Measurements from ENCODE around the gene SMCO4.
"Not testable (repeated sequence)": the region's sequence is repeated elsewhere in the genome, so short reads cannot be mapped to it uniquely, and the experiment has no call there.

SMCO4 gene

GRCh38 chr11:93537767-93538261 lies 5.4 kb downstream of the SMCO4 start:
- H3K4me3 ChIP-seq (ENCODE audit: low read length): no peak overlapping the region
- peak; percentile 15 for DNase-seq (ENCODE audit: low read depth)
- no peak for TF ChIP-seq CTCF (conservative IDR thresholded peaks at IDR 0.05; ENCODE audit: low read length)

- TF ChIP-seq CTCF (conservative IDR thresholded peaks at IDR 0.05; ENCODE audit: low read length): no peak
- H3K4me3 ChIP-seq (ENCODE audit: low read length): no peak overlapping the region
- no peak for DNase-seq (ENCODE audit: low read depth)
Observed at GRCh38 chr11:93537049-93537448, 6.1 kb downstream of the SMCO4 start.

- no peak for DNase-seq (ENCODE audit: low read depth)
- H3K4me3 ChIP-seq (ENCODE audit: low read length): no peak overlapping the region
- no peak for TF ChIP-seq CTCF (conservative IDR thresholded peaks at IDR 0.05; ENCODE audit: low read length)
Observed at GRCh38 chr11:93536101-93536861, 6.9 kb downstream of the SMCO4 start.

- H3K4me3 ChIP-seq (ENCODE audit: low read length): not testable (repeated sequence)
Observed at GRCh38 chr11:93535578-93535977, 7.6 kb downstream of the SMCO4 start.

GRCh38 chr11:93532806-93533205 lies 10.4 kb downstream of the SMCO4 start:
- no peak overlapping the region for H3K4me3 ChIP-seq (ENCODE audit: low read length)
- no peak for DNase-seq (ENCODE audit: low read depth)
- no peak for TF ChIP-seq CTCF (conservative IDR thresholded peaks at IDR 0.05; ENCODE audit: low read length)

More at GRCh38 chr11:93535578-93535977, 7.6 kb downstream of the SMCO4 start:
- not testable (repeated sequence) for DNase-seq (ENCODE audit: low read depth)

- no peak for TF ChIP-seq CTCF (conservative IDR thresholded peaks at IDR 0.05; ENCODE audit: low read length)
- no peak for DNase-seq (ENCODE audit: low read depth)
- H3K4me3 ChIP-seq (ENCODE audit: low read length): no peak overlapping the region
Observed at GRCh38 chr11:93532281-93532789, 10.9 kb downstream of the SMCO4 start.

GRCh38 chr11:93530468-93530826 lies 12.7 kb downstream of the SMCO4 start:
- no peak overlapping the region for H3K4me3 ChIP-seq (ENCODE audit: low read length)
- no peak for DNase-seq (ENCODE audit: low read depth)
- no peak for TF ChIP-seq CTCF (conservative IDR thresholded peaks at IDR 0.05; ENCODE audit: low read length)

Data from AG10803 (cell line).